Hematopoietic multipotent progenitor cell treated with erythropoietin and hydrocortisone succinate and interleukin-3 and kit ligand, for 6 days (in vitro differentiated cells): Measurements from ENCODE around the gene UTS2.

Experiments
- DNase-seq: peaks from one replicate; pipeline ENCODE4 v3.0.0-alpha.2; 2015

Gene UTS2

DNA sequence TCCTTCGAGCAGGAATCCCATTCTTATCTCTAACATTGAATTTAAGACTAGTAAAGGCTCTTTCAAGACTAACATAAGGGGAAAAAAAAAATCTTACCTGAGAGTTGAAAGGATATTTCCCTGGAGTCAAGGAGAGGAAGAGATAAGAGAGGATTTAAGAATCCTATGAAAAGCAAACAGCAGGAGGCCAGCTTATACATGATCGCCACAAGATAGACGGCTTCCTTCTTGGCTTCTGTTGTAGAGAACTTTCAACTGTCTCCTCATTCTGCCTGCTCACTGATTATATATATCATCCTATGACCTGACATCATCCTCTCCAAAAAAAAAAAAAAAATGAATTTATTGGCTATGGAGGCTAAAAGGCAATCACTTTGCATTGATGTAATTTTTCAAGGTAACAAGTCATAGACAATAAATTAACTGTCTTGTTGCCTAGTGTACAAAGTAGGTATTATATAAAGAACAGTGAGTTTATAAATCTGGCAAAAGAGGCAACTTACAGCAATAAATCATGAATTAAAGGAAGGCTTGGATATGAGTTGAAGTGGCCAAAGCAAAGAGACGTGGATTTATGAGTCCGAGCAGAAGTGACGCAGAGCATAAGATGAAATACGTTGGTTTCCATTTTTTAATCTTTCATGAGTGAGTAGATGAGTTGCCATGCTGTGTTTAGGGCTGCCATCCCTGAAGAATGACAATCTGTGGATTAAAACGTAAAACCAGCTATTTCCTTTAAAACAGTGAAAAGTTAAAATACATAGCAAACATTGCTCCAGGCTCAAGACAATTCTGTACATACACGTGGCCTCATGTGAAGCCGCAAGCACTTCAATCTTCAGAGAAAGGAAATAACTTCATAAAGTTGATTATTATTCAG lies at the start of gene UTS2:
TSS of gene UTS2 (minus strand) at position 262 of the 880 bp plus-strand sequence. CDS start at position 200, 62 bp downstream.
- DNase-seq, result no peak

- DNase-seq, result peak; percentile 30
Measured at GRCh38 chr1:7899741-7900140, 46.9 kb upstream of the UTS2 start.

DNA sequence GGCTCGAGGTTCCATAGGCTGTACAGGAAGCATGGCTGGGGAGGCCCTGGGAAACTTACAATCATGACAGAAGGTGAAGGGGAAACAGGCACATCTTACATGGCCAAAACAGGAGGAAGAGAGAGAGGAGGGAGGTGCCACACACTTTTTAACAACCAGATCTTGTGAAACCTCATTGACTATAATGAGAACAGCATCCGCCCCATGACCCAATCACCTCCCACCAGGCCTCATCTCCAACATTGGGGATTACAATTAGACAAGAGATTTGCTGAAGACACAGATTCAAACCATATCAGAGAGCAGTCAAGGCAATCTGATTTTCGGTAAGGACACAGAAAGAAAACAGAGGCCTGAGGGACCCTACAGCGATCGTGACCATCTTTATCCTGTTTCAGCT lies 46.1 kb upstream of the UTS2 start:
- DNase-seq, result no peak

GRCh38 chr1:7896994-7897393 lies 44.1 kb upstream of the UTS2 start:
- DNase-seq, result no peak

GRCh38 chr1:7893529-7894180 lies 40.8 kb upstream of the UTS2 start:
- no peak for DNase-seq

GRCh38 chr1:7891804-7892203 lies 38.9 kb upstream of the UTS2 start:
- DNase-seq, result no peak

GRCh38 chr1:7890853-7891252 lies 38.0 kb upstream of the UTS2 start:
- no peak for DNase-seq

- no peak for DNase-seq
Measured at GRCh38 chr1:7888248-7889081, 35.6 kb upstream of the UTS2 start.

- no peak for DNase-seq
Measured at GRCh38 chr1:7886405-7886745, 33.5 kb upstream of the UTS2 start.

DNA sequence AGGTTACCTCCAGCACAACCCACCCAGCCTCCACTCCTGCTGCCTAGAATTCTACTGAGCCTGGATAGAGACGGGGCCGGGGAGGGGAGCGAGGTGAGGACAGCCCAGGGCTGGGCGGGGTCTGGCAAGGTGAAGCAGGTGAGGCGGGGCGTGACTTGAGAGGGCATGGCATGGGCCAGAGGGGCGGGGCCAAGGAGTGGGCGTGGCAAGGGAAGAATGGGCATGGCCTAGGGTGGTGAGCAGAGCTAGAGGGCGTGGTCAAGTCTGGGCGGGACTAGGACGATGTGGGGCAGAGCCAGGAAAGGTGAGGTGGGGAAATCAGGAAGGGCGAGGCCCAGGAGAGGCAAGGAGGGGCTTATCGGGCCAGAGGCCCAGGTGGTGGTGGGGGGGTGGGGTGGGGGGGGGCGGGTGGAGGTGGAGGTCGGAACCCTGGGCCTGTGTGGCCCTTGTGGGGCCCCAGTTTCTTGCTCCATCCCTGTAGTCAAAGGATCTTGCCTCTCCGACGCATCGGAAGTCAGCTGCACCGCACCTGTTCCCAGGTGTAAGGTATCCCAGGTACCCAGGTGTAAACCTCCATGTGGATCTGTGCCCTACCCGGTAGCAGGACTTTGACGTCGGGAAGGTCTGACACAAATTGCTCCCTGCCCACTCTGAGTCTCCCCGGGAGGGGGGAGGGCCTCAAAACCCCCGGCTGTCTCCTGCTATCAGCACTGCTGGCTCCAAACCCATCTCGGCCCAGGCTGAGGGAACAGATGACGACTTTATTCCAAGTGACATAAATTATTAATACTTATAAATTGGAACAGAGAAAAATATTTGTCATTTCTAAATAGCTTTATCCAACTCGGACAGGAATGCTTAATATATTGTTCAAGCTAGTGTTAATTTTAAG lies 32.9 kb upstream of the UTS2 start:
- DNase-seq, result peak; percentile 37

- DNase-seq, result no peak
Measured at GRCh38 chr1:7884757-7885156, 31.9 kb upstream of the UTS2 start.

DNA sequence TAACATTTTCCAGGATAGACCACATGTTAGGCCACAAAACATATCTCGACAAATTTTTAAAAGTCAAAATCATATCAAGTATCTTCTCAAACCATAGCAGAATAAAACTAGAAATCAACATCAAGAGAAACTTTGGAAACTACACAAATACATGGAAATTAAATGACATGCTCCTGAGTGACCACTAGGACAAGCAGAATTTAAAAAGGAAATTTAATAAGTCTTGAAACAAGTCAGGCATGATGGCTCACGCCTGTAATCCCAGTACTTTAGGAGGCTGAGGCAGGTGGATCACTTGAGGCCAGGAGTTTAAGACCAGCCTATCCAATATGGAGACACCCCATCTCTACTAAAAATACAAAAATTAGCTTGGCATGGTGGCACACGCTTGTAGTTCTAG lies 26.4 kb upstream of the UTS2 start:
- no peak for DNase-seq

DNA sequence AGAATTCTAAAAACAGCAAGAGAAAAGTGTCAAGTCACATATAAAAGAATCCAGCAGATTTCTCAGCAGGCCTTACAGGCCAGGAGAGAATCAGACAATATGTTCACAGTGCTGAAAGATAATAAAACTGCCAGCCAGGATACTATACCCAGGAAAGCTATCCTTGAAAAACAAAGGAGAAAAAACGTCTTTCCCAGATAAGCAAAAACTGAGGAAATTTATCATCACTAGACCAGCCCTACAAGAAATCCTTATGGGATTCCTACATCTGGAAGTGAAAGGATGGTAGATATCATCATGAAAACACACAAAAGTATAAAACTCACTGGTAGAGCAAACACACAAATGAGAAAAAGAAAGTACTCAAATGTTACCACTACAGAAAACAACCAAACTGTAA lies 25.2 kb upstream of the UTS2 start:
- no peak for DNase-seq

- no peak for DNase-seq
Measured at GRCh38 chr1:7873801-7874795, 21.2 kb upstream of the UTS2 start.

DNA sequence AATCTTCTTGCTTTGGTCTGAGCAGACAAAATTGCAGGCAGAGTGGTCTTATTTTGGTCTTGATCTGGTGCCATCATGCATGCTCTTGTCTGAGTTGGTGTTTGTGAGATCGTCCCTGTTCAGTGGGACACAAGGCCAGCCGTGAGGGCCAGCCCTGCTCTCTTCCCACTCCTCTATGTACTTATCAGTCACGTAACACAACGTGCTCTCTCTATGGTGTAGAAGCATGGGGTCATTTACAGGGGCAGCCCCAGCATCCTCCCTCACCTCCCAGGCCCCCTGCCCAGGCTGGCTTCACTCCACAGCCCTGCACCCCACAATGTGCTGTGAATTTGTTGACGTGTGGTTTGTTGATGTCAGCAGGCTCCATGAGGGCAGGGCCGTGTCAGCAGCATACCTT lies 18.3 kb upstream of the UTS2 start:
- no peak for DNase-seq

DNA sequence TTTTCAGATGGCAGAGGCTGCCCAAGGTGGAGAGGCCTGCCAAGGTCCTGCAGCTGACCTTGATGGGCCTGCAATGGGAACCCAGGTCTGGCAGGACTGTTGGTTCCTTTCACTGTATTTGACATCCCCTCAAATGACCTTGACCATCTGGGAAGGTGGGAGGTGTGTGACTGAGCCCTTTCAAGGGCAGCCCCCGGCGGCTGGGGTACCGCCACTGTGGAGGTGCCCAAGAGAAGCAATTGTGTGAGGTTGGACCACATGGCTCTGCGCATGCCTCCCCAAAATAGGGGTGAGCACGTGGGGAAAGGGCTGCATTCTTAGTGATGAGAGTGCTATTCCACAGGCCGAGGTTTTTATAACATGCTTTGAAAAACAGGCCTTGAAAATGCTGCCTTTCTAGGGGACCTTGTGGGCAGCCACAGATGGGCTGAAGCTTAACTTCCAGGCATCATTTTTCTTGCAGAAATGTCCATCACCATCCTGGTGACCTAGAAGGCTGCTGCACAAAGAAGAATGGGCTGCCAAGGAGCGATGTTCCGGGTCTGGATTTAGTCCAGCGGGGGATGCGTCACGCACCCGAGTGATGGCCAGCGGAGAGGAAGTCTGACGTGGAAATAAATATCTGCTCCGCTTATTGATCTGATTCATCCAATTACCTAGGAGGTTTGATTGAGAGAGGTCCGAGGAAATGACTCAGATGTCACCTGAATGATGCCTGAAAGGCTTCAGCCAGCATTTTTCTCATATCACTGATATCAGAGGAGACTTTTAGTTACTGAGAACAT lies 16.5 kb upstream of the UTS2 start:
- DNase-seq, result no peak

DNA sequence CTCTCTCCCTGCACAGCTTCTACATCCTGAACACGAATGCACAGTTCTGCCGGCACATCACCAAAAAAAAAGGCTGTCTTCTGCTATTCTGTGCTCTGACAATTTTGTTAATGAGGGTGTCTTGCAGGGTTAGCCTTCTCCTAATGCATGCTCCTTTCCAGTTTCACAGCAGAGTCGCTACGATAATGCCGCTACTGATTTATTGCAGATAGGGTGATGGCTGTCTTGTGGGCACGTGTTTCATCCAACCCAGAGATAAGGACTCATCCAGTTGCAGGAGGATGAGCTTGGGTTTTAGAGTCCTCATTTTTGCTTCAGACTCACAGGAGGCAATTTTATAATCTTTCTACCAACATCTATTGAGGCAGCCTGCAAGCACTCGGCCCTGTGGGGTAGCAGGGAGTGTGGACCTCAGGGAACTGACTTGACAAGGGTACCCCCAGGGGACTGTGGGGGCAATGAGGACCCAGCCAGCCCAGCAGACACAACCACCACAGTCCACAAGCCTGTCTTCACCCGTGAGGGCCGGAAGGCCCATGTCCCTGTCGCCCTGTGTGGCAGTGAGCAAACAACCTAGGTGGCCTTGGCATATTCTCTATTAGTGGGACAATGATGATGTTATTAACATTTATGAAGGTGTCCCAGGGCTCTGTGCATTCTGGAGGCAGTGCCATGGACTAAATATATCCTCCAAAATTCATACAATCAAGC lies 15.4 kb upstream of the UTS2 start:
- DNase-seq, result peak; percentile 54

DNA sequence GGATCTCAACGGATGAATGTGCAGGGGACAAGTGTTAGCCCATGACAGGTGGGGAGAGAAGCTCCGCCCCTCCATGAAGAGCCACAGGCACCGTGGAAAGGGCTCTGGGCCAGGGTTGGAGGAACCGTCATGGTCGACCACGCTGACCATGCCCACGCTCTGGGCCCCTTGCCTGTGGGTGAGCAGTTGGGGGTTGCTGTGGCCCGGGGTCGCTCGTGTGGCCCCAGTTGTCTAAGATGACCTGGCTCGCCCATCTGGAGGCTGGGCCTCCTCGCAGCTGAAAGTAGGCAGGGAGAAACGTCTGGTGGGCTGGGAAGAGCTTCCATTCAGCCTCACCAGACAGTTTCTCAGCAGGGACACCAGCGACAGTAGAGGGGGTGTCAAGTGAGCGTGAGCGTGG lies 13.1 kb upstream of the UTS2 start:
- DNase-seq, result no peak

- no peak for DNase-seq
Measured at GRCh38 chr1:7863756-7864328, 11.0 kb upstream of the UTS2 start.
